WTC11 (cell line): ENCODE results near the gene BBOF1. TPM values are rescaled to one million over a fixed set of nuclear protein-coding genes. Genes with fewer than 3 reads are reported as not detected.

ENCODE experiments used
- ATAC-seq: fragments of 200-7000 bp; cut with Tn5 transposase; 2 replicates; pipeline ENCODE4 v1.10.0; 2021; ENCODE audit warnings: mild to moderate bottlenecking, moderate library complexity
- CTCF ChIA-PET: fragments of 300-600 bp; sonication (Branson Sonifier 250); formaldehyde crosslinking; loops from one replicate; lab custom pipeline; 2021; ENCODE audit warnings: antibody characterized with exemption; lab: Charles Lee
- POLR2A ChIA-PET: fragments of 350-600 bp; sonication (Branson Sonifier 250); formaldehyde crosslinking; loops from one replicate; lab custom pipeline; 2021; ENCODE audit warnings: antibody characterized with exemption; lab: Charles Lee
- DNase-seq: peaks from one replicate; pipeline ENCODE4 v3.0.0; 2021; ENCODE audit warnings: low spot score
- H3K27ac Mint-ChIP-seq: 2 replicates; pipeline ENCODE4 v1.8.0; 2021; ENCODE audit warnings: mixed read lengths
- H3K27me3 Mint-ChIP-seq: 2 replicates; pipeline ENCODE4 v1.8.0; 2021; ENCODE audit warnings: low read depth, mild to moderate bottlenecking, moderate library complexity, mixed read lengths
- H3K36me3 Mint-ChIP-seq: 2 replicates; pipeline ENCODE4 v1.8.0; 2021; ENCODE audit warnings: mixed read lengths
- H3K4me1 Mint-ChIP-seq: 2 replicates; pipeline ENCODE4 v1.8.0; 2022; ENCODE audit warnings: mixed read lengths
- H3K4me3 Mint-ChIP-seq: 2 replicates; pipeline ENCODE4 v1.8.0; 2021; ENCODE audit warnings: mild to moderate bottlenecking, moderate library complexity, mixed read lengths
- H3K9me3 Mint-ChIP-seq: 2 replicates; pipeline ENCODE4 v1.8.0; 2021; ENCODE audit warnings: mixed read lengths
- ATF1 ChIP-seq: sonication (generic); formaldehyde crosslinking; IDR thresholded peaks from 2 replicates; pipeline ENCODE4 v1.8.1; 2023; ENCODE audit warnings: mild to moderate bottlenecking, moderate library complexity, missing genetic modification reagents
- ATF6 ChIP-seq: sonication (generic); formaldehyde crosslinking; IDR thresholded peaks from 2 replicates; pipeline ENCODE4 v1.8.1; 2023; ENCODE audit warnings: mild to moderate bottlenecking, missing genetic modification reagents
- CBFB ChIP-seq: sonication (generic); formaldehyde crosslinking; IDR thresholded peaks from 2 replicates; pipeline ENCODE4 v1.8.1; 2022; ENCODE audit warnings: mild to moderate bottlenecking, low read depth, missing genetic modification reagents
- CREB1 ChIP-seq: sonication (generic); formaldehyde crosslinking; IDR thresholded peaks from 2 replicates; pipeline ENCODE4 v1.8.0; 2023; ENCODE audit warnings: mild to moderate bottlenecking, missing genetic modification reagents
- E2F1 ChIP-seq: sonication (generic); formaldehyde crosslinking; IDR thresholded peaks from 2 replicates; pipeline ENCODE4 v1.8.0; 2022; ENCODE audit warnings: mild to moderate bottlenecking, missing genetic modification reagents
- E2F5 ChIP-seq: sonication (generic); formaldehyde crosslinking; IDR thresholded peaks from 2 replicates; pipeline ENCODE4 v1.8.1; 2022; ENCODE audit warnings: mild to moderate bottlenecking, moderate library complexity, missing genetic modification reagents
- IRF2 ChIP-seq: sonication (generic); formaldehyde crosslinking; IDR thresholded peaks from 2 replicates; pipeline ENCODE4 v1.8.0; 2022; ENCODE audit warnings: low read depth, missing genetic modification reagents, borderline replicate concordance
- JAZF1 ChIP-seq: fragments of 250-450 bp; sonication (Bioruptor Pico); IDR thresholded peaks from 2 replicates; pipeline ENCODE4 v1.9.0; 2021; ENCODE audit warnings: moderate library complexity, mild to moderate bottlenecking, inconsistent platforms
- NFYB ChIP-seq: sonication (generic); formaldehyde crosslinking; conservative IDR thresholded peaks from 2 replicates; pipeline ENCODE4 v1.8.0; 2022; ENCODE audit warnings: low read depth, missing genetic modification reagents
- NR1H2 ChIP-seq: sonication (generic); formaldehyde crosslinking; IDR thresholded peaks from 2 replicates; pipeline ENCODE4 v1.9.0; 2021; ENCODE audit warnings: mild to moderate bottlenecking, moderate library complexity, missing genetic modification reagents
- OVOL2 ChIP-seq: fragments of 250-450 bp; sonication (Bioruptor Pico); IDR thresholded peaks from 2 replicates; pipeline ENCODE4 v1.9.0; 2021; ENCODE audit warnings: mild to moderate bottlenecking, borderline replicate concordance
- PRRX2 ChIP-seq: fragments of 250-450 bp; sonication (Bioruptor Pico); IDR thresholded peaks from 2 replicates; pipeline ENCODE4 v1.8.0; 2021; ENCODE audit warnings: mild to moderate bottlenecking
- RORB ChIP-seq: fragments of 250-450 bp; sonication (Bioruptor Pico); IDR thresholded peaks from 2 replicates; pipeline ENCODE4 v1.9.0; 2021; ENCODE audit warnings: mild to moderate bottlenecking
- SP1 ChIP-seq: sonication (generic); formaldehyde crosslinking; conservative IDR thresholded peaks from 2 replicates; pipeline ENCODE4 v1.8.1; 2022; ENCODE audit warnings: missing genetic modification reagents
- ZBTB21 ChIP-seq: sonication (generic); formaldehyde crosslinking; IDR thresholded peaks from 2 replicates; pipeline ENCODE4 v1.8.1; 2023; ENCODE audit warnings: mild to moderate bottlenecking, missing genetic modification reagents, borderline replicate concordance
- ZNF138 ChIP-seq: sonication (generic); formaldehyde crosslinking; conservative IDR thresholded peaks from 2 replicates; pipeline ENCODE4 v1.8.1; 2022; ENCODE audit warnings: mild to moderate bottlenecking, moderate library complexity, missing genetic modification reagents
- ZNF232 ChIP-seq: sonication (generic); formaldehyde crosslinking; IDR thresholded peaks from 2 replicates; pipeline ENCODE4 v1.8.0; 2022; ENCODE audit warnings: mild to moderate bottlenecking, missing genetic modification reagents
- ZNF317 ChIP-seq: sonication (generic); formaldehyde crosslinking; IDR thresholded peaks from 2 replicates; pipeline ENCODE4 v1.8.1; 2023; ENCODE audit warnings: low read depth, mild to moderate bottlenecking, moderate library complexity, missing genetic modification reagents, borderline replicate concordance
- ZNF396 ChIP-seq: fragments of 250-450 bp; sonication (Bioruptor Pico); IDR thresholded peaks from 2 replicates; pipeline ENCODE4 v1.8.0; 2021; ENCODE audit warnings: mild to moderate bottlenecking, moderate library complexity, borderline replicate concordance
- ZNF423 ChIP-seq: fragments of 250-450 bp; sonication (Bioruptor Pico); IDR thresholded peaks from 2 replicates; pipeline ENCODE4 v2.1.2; 2022; ENCODE audit warnings: mild to moderate bottlenecking, moderate library complexity
- total RNA-seq: library from RNA; stranded (reverse); gene quantifications from 3 replicates; pipeline ENCODE4 v1.2.3, GENCODE V29; 2021
- TF ChIP-seq, protein P1 (sequence below): sonication (generic); formaldehyde crosslinking; IDR thresholded peaks from 2 replicates; pipeline ENCODE4 v1.8.0; 2022; ENCODE audit warnings: mild to moderate bottlenecking, missing genetic modification reagents
- TF ChIP-seq, protein P2 (sequence below): sonication (generic); formaldehyde crosslinking; IDR thresholded peaks from 2 replicates; pipeline ENCODE4 v1.8.1; 2023; ENCODE audit warnings: mild to moderate bottlenecking, missing genetic modification reagents, moderate library complexity
- TF ChIP-seq, protein P3 (sequence below): sonication (generic); formaldehyde crosslinking; IDR thresholded peaks from 2 replicates; pipeline ENCODE4 v1.8.0; 2023; ENCODE audit warnings: missing genetic modification reagents, mild to moderate bottlenecking, borderline replicate concordance
- TF ChIP-seq, protein P4 (sequence below): sonication (generic); formaldehyde crosslinking; IDR thresholded peaks from 2 replicates; pipeline ENCODE4 v1.8.1; 2022; ENCODE audit warnings: low read depth, missing genetic modification reagents, borderline replicate concordance

Gene BBOF1
- total RNA-seq, 1 experiment from 2014 or later = 0.98 TPM

DNA sequence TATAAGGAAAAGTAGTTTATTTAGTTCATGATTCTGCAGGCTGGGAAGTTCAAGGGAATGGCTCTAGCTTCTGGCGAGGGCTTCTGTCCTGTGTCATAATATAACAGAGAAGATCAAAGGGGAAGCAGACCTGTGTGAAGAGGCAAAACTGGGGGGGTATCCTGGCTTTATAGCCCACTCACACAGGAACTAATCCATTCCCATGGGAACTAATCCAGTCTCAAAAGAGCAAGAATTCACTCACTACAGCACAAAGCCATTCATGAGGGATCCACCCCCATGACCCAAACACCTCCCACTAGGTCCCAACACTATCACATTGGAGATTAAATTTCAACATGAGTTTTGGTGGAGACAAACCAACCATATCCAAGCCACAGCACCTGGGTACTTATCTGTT, 58.3 kb downstream of the BBOF1 start:
- ChIA-PET CTCF (no interaction called here), POLR2A (no interaction called here)
- Mint-ChIP-seq H3K9me3 (no peaks in the 10 kb centered on the region), H3K4me3 (no peak overlapping the region), H3K4me1 (no peaks in the 10 kb centered on the region), H3K27ac (no peak overlapping the region), H3K36me3 (no peaks in the 10 kb centered on the region)
- DNase-seq (no peak), ATAC-seq (no peak)
- TF ChIP-seq ZBTB21 (CRISPR knock-in tag) (no peak), IRF2 (CRISPR knock-in tag) (no peak), OVOL2 (CRISPR knock-in tag) (no peak), CBFB (no peak), E2F1 (no peak), ATF1 (CRISPR knock-in tag) (no peak), ZNF423 (CRISPR knock-in tag) (no peak), NR1H2 (CRISPR knock-in tag) (no peak), ZNF138 (CRISPR knock-in tag) (no peak), NFYB (CRISPR knock-in tag) (no peak), ATF6 (CRISPR knock-in tag) (no peak), ZNF396 (CRISPR knock-in tag) (no peak)
- TF ChIP-seq, protein P1, sequence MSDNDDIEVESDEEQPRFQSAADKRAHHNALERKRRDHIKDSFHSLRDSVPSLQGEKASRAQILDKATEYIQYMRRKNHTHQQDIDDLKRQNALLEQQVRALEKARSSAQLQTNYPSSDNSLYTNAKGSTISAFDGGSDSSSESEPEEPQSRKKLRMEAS (CRISPR knock-in tag) = no peak
- TF ChIP-seq, protein P2, sequence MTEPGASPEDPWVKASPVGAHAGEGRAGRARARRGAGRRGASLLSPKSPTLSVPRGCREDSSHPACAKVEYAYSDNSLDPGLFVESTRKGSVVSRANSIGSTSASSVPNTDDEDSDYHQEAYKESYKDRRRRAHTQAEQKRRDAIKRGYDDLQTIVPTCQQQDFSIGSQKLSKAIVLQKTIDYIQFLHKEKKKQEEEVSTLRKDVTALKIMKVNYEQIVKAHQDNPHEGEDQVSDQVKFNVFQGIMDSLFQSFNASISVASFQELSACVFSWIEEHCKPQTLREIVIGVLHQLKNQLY = no peak
- TF ChIP-seq, all 79 proteins: peak for 0
- H3K27me3 Mint-ChIP-seq = no peaks in the 10 kb centered on the region

DNA sequence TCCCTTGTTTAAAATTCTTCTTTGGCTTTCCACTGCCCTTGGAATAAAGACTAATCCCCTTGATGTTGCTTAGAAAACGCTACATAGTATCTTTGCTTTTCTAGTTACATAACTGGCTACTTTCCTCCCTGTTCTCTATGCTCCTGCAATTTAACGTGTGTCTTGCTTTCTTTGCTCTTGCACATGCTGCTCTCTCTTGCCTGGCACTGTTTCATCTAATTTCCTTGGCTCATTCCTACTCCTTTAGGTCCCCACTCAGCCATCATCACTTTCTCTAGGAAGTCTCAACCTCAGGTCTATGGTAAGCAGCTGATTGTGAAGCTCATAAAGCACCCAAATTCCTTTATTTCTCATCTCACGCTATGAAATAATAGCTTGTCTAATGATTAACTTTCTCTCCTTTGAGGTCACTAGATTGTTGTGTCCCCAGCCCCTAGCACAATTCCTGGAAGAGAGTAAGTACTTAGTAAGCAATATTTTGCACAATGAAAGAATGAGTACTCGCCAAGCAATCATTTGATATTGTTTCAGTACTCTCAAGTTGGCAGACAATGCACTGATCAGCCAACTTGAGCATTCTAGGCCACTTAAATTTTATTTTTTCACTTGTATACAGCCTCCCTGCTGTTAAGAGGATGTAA, 61.8 kb downstream of the BBOF1 start:
- Mint-ChIP-seq H3K9me3 (no peaks in the 10 kb centered on the region), H3K4me3 (no peak overlapping the region), H3K27me3 (no peaks in the 10 kb centered on the region), H3K4me1 (peaks cover 12% of the 10 kb centered on the region), H3K36me3 (no peaks in the 10 kb centered on the region), H3K27ac (no peak overlapping the region; the same call in 1 of the 2 replicates)
- POLR2A ChIA-PET = no interaction called here
- ATAC-seq (no peak), DNase-seq (no peak)
- CTCF ChIA-PET = no interaction called here
- TF ChIP-seq RORB (no peak), ATF1 (CRISPR knock-in tag) (no peak), ZNF317 (CRISPR knock-in tag) (no peak), PRRX2 (CRISPR knock-in tag) (no peak), JAZF1 (CRISPR knock-in tag) (no peak), SP1 (no peak), ZNF232 (CRISPR knock-in tag) (no peak), ZNF423 (CRISPR knock-in tag) (no peak), CREB1 (CRISPR knock-in tag) (no peak), E2F5 (CRISPR knock-in tag) (no peak)
- TF ChIP-seq, protein P3, sequence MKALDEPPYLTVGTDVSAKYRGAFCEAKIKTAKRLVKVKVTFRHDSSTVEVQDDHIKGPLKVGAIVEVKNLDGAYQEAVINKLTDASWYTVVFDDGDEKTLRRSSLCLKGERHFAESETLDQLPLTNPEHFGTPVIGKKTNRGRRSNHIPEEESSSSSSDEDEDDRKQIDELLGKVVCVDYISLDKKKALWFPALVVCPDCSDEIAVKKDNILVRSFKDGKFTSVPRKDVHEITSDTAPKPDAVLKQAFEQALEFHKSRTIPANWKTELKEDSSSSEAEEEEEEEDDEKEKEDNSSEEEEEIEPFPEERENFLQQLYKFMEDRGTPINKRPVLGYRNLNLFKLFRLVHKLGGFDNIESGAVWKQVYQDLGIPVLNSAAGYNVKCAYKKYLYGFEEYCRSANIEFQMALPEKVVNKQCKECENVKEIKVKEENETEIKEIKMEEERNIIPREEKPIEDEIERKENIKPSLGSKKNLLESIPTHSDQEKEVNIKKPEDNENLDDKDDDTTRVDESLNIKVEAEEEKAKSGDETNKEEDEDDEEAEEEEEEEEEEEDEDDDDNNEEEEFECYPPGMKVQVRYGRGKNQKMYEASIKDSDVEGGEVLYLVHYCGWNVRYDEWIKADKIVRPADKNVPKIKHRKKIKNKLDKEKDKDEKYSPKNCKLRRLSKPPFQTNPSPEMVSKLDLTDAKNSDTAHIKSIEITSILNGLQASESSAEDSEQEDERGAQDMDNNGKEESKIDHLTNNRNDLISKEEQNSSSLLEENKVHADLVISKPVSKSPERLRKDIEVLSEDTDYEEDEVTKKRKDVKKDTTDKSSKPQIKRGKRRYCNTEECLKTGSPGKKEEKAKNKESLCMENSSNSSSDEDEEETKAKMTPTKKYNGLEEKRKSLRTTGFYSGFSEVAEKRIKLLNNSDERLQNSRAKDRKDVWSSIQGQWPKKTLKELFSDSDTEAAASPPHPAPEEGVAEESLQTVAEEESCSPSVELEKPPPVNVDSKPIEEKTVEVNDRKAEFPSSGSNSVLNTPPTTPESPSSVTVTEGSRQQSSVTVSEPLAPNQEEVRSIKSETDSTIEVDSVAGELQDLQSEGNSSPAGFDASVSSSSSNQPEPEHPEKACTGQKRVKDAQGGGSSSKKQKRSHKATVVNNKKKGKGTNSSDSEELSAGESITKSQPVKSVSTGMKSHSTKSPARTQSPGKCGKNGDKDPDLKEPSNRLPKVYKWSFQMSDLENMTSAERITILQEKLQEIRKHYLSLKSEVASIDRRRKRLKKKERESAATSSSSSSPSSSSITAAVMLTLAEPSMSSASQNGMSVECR = no peak
- TF ChIP-seq, protein P4, sequence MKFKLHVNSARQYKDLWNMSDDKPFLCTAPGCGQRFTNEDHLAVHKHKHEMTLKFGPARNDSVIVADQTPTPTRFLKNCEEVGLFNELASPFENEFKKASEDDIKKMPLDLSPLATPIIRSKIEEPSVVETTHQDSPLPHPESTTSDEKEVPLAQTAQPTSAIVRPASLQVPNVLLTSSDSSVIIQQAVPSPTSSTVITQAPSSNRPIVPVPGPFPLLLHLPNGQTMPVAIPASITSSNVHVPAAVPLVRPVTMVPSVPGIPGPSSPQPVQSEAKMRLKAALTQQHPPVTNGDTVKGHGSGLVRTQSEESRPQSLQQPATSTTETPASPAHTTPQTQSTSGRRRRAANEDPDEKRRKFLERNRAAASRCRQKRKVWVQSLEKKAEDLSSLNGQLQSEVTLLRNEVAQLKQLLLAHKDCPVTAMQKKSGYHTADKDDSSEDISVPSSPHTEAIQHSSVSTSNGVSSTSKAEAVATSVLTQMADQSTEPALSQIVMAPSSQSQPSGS (CRISPR knock-in tag) = no peak
